ENCODE data around the gene GIPC3. TPM values are rescaled to one million over a fixed set of nuclear protein-coding genes. Genes with fewer than 3 reads are reported as not detected.

Gene GIPC3
- total RNA-seq, 1 experiment from 2014 or later: not detected

DNA sequence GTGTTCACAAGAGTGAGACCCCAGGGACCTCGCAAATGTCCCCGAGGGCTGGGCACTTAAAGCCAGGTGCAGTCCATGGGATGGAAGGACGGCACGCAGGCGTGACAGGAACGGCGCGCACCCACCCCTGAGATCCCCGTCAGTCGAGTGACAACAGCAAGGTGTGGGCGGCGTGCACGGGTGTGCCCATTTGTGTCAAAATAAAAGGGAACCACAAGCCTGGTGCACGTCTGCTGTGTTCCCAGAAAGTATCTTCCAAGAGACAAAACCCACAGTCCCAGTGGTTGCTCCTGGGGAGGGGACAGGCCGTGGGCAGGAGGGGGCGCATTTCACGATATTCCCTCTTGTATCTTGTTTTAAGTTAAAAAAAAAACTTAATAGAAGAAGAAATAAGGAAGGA, 57.0 kb downstream of the GIPC3 start:
- DNase-seq (ENCODE audit: low read depth): no peak
- in situ Hi-C loops (cut with HindIII; ENCODE audit: low pct_unique_long_range_greater_than_20kb, low sequenced_read_pairs): no loop called here

Other genes with a start within 250 kb of the GIPC3 start
- gene NFIC, start 218.9 kb upstream of the GIPC3 start, total RNA-seq (2014; rRNA removed; shearing (Covaris generic); ENCODE audit: low replicate concordance): 0.06 and 4.6 TPM in 2 replicates
- not detected in 2 replicates for gene SMIM24, start 105.0 kb upstream of the GIPC3 start, total RNA-seq (2014; rRNA removed; shearing (Covaris generic); ENCODE audit: low replicate concordance)
- gene SMIM44, start 102.0 kb upstream of the GIPC3 start, total RNA-seq (2014; rRNA removed; shearing (Covaris generic); ENCODE audit: low replicate concordance): not detected in 2 replicates
- gene DOHH, start 84.8 kb upstream of the GIPC3 start, total RNA-seq (2014; rRNA removed; shearing (Covaris generic); ENCODE audit: low replicate concordance): 19.1 and 34.2 TPM in 2 replicates
- gene FZR1, start 79.2 kb upstream of the GIPC3 start, total RNA-seq (2014; rRNA removed; shearing (Covaris generic); ENCODE audit: low replicate concordance): 23.0 and 46.7 TPM in 2 replicates
- not detected in 2 replicates for gene TEKTIP1, start 46.3 kb upstream of the GIPC3 start, total RNA-seq (2014; rRNA removed; shearing (Covaris generic); ENCODE audit: low replicate concordance)
- 98.9 and 131 TPM in 2 replicates for gene MFSD12, start 27.9 kb upstream of the GIPC3 start, total RNA-seq (2014; rRNA removed; shearing (Covaris generic); ENCODE audit: low replicate concordance)
- 142 and 164 TPM in 2 replicates for gene HMG20B, start 12.5 kb upstream of the GIPC3 start, total RNA-seq (2014; rRNA removed; shearing (Covaris generic); ENCODE audit: low replicate concordance)
- 0.98 TPM in 1 of 2 replicates, not detected in the other for gene TBXA2R, start 21.4 kb downstream of the GIPC3 start, total RNA-seq (2014; rRNA removed; shearing (Covaris generic); ENCODE audit: low replicate concordance)
- 19.8 and 29.5 TPM in 2 replicates for gene CACTIN, start 41.3 kb downstream of the GIPC3 start, total RNA-seq (2014; rRNA removed; shearing (Covaris generic); ENCODE audit: low replicate concordance)
- gene PIP5K1C, start 115.0 kb downstream of the GIPC3 start, total RNA-seq (2014; rRNA removed; shearing (Covaris generic); ENCODE audit: low replicate concordance): 2.3 and 6.4 TPM in 2 replicates
- 2.7 and 5.0 TPM in 2 replicates for gene TJP3, start 122.9 kb downstream of the GIPC3 start, total RNA-seq (2014; rRNA removed; shearing (Covaris generic); ENCODE audit: low replicate concordance)
- gene APBA3, start 176.2 kb downstream of the GIPC3 start, total RNA-seq (2014; rRNA removed; shearing (Covaris generic); ENCODE audit: low replicate concordance): 26.1 and 29.0 TPM in 2 replicates
- 15.6 and 26.7 TPM in 2 replicates for gene MRPL54, start 177.2 kb downstream of the GIPC3 start, total RNA-seq (2014; rRNA removed; shearing (Covaris generic); ENCODE audit: low replicate concordance)
- not detected in 2 replicates for gene RAX2, start 186.8 kb downstream of the GIPC3 start, total RNA-seq (2014; rRNA removed; shearing (Covaris generic); ENCODE audit: low replicate concordance)
- not detected in 2 replicates for gene MATK, start 200.9 kb downstream of the GIPC3 start, total RNA-seq (2014; rRNA removed; shearing (Covaris generic); ENCODE audit: low replicate concordance)